Epithelial cell of proximal tubule (primary cell): ENCODE measurements around the gene FEV. TPM values are rescaled to one million over a fixed set of nuclear protein-coding genes. Genes with fewer than 3 reads are reported as not detected.

ENCODE experiments used
- DNase-seq: peaks from one replicate; pipeline ENCODE4 v3.0.0-alpha.2; 2011; ENCODE audit warnings: low read depth
- H3K4me3 ChIP-seq: 2 replicates; pipeline ENCODE4 v1.5.1; 2011; ENCODE audit warnings: low read depth, mild to moderate bottlenecking, low read length
- CTCF ChIP-seq: conservative IDR thresholded peaks from 2 replicates; pipeline ENCODE4 v1.5.1; 2012; ENCODE audit warnings: low read depth, mild to moderate bottlenecking, low read length
- total RNA-seq: library from RNA; depleted of rRNA; stranded (reverse); fragments of >200 nt; gene quantifications from 2 replicates; pipeline ENCODE4 v1.2.3, GENCODE V29; 2015

FEV gene
- total RNA-seq, 1 donor from 2014 or later: not detected

- DNase-seq: no peak
- H3K4me3 ChIP-seq: no peak overlapping the region
- no peak for TF ChIP-seq CTCF
Measured at GRCh38 chr2:219022041-219022440, 37.1 kb upstream of the FEV start.

- no peak for DNase-seq
- TF ChIP-seq CTCF: no peak
- no peak overlapping the region for H3K4me3 ChIP-seq
Measured at GRCh38 chr2:219021591-219021990, 36.6 kb upstream of the FEV start.

GRCh38 chr2:219020604-219021365 is 35.8 kb upstream of the FEV start:
- TF ChIP-seq CTCF: no peak
- no peak overlapping the region for H3K4me3 ChIP-seq
- no peak for DNase-seq

- H3K4me3 ChIP-seq: no peak overlapping the region
- no peak for DNase-seq
- no peak for TF ChIP-seq CTCF
Measured at GRCh38 chr2:219019436-219019835, 34.5 kb upstream of the FEV start.

- no peak overlapping the region for H3K4me3 ChIP-seq
- no peak for DNase-seq
- TF ChIP-seq CTCF: no peak
Measured at GRCh38 chr2:219018726-219019125, 33.7 kb upstream of the FEV start.

GRCh38 chr2:219018286-219018685 is 33.3 kb upstream of the FEV start:
- no peak for TF ChIP-seq CTCF
- no peak for DNase-seq
- no peak overlapping the region for H3K4me3 ChIP-seq
